Hematopoietic multipotent progenitor cell treated with erythropoietin and hydrocortisone succinate and interleukin-3 and kit ligand, for 17 days (in vitro differentiated cells): Measurements from ENCODE around the gene ART3.
"Not testable (repeated sequence)": the region's sequence is repeated elsewhere in the genome, so short reads cannot be mapped to it uniquely, and the experiment has no call there.

Source experiments
- DNase-seq: peaks from one replicate; pipeline ENCODE4 v3.0.0-alpha.2; 2015; ENCODE audit warnings: low spot score

Gene ART3

DNA sequence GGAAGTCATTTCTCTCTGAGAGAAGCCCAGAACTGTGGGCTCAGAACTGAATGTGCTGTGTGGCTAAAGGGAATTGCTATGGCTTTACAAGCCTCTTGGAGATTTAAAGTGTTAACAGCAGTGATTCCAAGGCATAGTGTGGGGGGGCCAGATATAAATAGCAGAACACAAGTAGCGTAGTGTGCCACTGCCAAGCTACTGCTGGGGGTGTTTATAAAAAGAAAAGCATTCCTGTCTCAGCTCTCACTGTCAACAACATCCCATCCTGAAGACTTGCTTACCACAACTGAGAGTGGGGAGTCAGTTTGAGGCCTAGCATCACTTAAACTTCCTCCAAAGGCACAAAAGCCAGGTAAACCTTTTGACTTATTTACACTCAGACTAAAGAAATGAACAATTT lies at the start of gene ART3:
ART3 (plus strand) TSS at position 242 of the 400 bp plus-strand sequence. CDS start 1,181 bp downstream, outside the sequence.
- no peak for DNase-seq

DNA sequence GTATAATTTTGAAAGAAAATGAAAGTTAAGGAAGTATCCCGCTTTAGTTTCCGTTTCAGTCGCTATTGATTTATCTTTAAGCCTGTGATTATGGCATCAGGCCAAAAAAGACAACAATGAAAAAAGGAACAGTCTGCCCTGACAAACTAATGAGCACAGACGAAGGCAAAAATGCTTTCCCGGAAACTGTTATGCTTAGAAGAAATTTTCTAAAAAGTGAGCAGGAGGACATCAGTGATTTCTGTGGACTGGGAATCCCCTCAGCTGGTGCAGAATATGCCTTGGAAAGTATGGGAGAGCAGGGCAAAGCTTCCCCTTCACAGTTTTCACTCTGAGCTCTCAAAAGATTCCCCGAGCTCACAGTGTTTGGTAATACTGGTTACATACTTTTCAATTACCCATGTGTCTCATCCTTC lies 46.2 kb upstream of the ART3 start:
- DNase-seq: no peak

DNA sequence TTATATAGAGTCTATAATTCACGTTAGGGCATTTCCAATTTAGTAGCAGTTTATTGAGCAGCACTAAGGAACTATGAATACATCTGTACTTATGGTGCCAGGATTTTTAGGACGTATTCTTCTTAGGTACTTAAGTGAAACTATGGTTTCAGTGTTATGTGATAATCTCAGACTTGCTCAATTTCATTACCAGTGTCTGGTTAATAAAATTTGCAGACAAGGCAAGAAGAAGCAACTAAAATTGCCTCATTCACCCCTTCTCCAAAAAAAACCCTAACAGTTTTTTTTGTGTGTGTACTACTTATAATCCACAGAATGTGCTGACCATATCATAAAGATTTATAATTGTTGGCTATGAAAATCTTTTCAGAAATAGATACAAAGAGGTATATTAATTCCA lies 45.2 kb upstream of the ART3 start:
- DNase-seq: no peak

DNA sequence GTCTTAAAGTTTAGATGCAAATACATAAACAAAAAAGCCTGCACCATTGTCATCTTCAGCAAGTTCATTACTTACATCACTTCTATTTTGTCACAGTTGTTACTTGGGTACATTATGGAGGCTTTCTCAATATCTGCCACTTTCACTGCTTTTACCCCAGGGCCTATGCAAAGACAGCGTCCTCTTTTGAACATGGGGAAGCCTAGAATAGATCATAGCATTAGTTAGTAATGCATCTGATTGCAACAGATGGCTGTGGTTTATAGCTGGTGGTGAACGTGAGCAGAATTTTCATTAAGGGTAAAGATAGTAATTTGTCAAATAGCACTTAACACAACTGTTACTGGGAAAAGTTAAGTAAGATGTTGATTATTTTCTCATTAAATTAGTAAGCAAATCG lies 39.4 kb upstream of the ART3 start:
- DNase-seq: no peak

DNA sequence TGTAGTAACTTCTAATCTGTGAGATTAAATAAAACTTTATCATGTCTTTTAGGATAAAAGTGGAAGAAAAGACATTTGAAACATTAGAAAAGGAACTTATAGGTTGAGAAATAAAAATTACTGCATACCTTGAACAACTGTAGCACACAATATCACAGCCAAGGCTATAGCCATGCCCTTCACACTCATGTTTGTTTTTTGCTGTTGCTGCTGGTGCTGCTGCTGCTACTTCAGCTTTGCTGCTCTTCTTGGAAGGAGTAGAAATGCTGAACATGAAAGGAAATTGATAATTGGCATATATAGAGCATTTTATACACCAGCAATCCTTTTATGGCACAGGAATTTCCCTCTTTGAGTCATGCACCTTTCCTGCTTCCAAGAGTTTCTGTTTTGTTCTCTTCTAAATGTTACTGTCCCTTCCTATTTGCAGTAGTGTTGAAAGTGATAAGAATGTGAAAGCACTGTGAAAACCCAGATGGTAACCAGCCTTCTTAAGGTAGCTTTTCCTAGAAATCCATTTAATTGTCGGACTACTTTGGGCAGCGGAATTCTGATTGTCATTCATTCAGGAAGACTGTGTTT lies 38.6 kb upstream of the ART3 start, which contains the start of gene CXCL11:
CXCL11 (minus strand) TSS at position 272 of the 582 bp plus-strand sequence; CDS start at position 189, 83 bp downstream.
- no peak for DNase-seq

DNA sequence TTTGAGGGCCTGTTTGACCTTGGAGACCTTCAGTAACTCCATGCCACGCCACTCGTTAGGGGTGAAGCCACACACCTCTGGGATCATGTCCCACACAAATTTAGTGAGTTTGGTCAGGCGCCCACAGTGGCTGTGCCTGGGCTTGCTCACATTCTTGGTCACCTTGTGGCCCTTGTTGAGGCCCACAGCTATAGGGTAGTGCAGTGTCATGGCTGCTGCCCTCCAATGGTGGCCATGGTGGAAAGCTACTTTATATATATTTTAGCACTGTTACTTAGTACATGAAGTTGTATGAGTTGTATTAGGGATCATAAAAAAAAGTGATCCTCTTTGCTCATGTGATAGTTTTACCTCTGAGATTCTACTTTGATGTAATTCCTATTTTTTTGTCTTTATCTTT lies 37.7 kb upstream of the ART3 start:
- DNase-seq: no peak

DNA sequence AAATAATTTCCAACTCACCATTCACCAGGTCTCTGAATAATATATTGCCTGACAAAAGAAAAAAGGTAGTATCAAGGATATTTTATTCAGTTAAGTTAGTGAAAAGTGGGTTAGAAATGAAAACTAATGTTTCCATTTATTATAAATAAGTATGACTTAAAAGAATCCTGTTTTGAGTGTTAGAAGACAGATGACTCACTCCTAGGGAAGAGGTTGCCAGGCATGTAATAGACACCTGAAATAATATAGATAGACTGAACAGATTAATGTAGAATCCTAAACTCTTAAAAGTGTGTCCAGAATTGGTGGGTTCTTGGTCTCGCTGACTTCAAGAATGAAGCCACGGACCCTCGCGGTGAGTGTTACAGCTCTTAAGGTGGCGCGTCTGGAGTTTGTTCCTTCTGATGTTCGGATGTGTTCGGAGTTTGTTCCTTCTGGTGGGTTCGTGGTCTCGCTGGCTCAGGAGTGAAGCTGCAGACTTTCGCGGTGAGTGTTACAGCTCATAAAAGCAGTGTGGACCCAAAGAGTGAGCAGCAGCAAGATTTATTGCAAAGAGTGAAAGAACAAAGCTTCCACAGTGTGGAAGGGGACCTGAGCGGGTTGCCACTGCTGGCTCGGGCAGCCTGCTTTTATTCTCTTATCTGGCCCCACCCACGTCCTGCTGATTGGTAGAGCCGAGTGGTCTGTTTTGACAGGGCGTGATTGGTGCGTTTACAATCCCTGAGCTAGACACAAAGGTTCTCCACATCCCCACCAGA lies 32.1 kb upstream of the ART3 start:
- not testable (repeated sequence) for DNase-seq

- not testable (repeated sequence) for DNase-seq
These were observed 31.2 kb upstream of the ART3 start for GRCh38 chr4:76043306-76043705.

- not testable (repeated sequence) for DNase-seq
These were observed 29.8 kb upstream of the ART3 start for GRCh38 chr4:76044686-76045085.

DNA sequence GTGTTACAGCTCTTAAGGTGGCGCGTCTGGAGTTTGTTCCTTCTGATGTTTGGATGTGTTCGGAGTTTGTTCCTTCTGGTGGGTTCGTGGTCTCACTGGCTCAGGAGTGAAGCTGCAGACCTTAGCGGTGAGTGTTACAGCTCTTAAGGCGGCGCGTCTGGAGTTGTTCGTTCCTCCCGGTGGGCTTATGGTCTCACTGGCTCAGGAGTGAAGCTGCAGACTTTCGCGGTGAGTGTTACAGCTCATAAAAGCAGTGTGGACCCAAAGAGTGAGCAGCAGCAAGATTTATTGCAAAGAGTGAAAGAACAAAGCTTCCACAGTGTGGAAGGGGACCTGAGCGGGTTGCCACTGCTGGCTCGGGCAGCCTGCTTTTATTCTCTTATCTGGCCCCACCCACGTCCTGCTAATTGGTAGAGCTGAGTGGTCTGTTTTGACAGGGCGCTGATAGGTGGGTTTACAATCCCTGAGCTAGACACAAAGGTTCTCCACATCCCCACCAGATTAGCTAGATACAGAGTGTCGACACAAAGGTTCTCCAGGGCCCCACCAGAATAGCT lies 24.6 kb upstream of the ART3 start:
- DNase-seq: not testable (repeated sequence)

DNA sequence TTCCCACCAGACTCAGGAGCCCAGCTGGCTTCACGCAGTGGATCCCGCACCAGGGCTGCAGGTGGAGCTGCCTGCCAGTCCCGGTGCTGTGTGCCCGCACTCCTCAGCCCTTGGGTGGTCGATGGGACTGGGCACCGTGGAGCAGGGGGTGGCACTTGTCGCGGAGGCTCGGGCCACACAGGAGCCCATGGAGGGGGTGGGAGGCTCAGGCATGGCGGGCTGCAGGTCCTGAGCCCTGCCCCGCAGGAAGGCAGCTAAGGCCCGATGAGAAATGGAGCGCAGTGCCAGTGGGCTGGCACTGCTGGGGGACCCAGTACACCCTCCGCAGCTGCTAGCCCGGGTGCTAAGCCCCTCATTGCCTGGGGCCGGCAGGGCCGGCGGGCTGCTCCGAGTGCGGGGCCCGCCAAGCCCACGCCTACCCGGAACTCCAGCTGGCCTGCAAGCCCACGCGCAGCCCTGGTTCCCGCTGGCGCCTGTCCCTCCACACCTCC lies 23.9 kb upstream of the ART3 start:
- DNase-seq: not testable (repeated sequence)

DNA sequence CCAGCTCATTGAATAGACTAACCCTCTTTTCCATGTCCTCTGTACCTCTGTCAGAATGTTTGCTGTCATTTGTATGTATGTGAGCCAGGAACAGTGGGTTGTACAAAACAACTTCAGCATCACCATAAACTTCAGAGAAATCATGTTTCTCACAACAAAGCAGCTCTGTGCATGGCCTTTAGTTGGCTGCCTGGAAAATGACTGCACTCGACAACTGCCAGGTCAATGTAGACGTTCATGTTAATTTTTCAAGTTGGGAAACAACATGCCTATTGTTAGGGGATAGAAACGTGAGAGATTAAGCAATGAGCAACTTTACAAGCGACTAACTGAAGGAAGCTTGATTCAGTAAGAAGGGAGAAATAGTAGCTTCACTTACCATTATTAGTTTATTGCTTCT lies 20.8 kb upstream of the ART3 start:
- no peak for DNase-seq

DNA sequence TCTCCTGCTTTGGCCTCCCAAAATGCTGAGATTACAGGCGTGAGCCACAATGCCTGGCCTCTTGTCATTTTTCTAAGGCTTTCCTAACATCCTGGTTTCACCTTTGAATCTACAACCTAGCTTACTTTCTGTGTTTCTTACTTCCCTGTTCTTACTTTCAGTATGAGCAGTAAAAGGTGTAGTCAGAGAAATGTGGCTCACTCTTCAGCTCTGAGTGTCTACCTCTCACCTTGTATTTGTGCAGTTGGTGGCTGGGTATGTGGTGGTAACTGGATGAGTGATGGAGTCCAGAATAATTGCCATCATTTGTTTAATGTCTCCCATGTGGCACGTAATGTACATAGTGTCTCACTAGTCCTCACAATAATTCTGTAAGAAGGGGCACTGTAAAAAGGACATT lies 19.5 kb upstream of the ART3 start:
- no peak for DNase-seq

- DNase-seq: no peak
These were observed 19.1 kb upstream of the ART3 start for GRCh38 chr4:76055421-76055820.

- no peak for DNase-seq
These were observed 16.2 kb upstream of the ART3 start for GRCh38 chr4:76058302-76058701.

- DNase-seq: no peak
These were observed 15.6 kb upstream of the ART3 start for GRCh38 chr4:76058888-76059426.

- no peak for DNase-seq
These were observed 14.8 kb upstream of the ART3 start for GRCh38 chr4:76059750-76060149.

GRCh38 chr4:76060506-76060905 lies 14.0 kb upstream of the ART3 start:
- DNase-seq: no peak

DNA sequence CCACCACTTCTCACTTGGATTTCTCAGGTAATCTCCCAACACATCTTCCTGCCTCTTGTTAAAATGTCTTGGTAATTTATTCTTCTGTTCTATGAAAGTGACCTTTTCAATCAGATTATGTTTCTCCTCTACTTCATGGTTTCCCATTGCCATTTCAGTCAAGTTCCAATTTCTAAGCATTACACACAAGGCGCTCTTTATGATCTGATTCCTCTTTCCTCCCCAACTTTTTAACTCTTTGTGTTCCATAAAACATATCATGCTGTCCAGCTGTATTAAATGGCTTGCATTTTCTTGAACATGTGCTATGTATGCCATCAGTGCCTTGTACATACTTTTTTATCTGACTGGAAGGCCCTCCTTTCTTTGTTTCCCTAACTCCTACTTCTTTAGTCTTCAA lies 13.1 kb upstream of the ART3 start:
- no peak for DNase-seq

DNA sequence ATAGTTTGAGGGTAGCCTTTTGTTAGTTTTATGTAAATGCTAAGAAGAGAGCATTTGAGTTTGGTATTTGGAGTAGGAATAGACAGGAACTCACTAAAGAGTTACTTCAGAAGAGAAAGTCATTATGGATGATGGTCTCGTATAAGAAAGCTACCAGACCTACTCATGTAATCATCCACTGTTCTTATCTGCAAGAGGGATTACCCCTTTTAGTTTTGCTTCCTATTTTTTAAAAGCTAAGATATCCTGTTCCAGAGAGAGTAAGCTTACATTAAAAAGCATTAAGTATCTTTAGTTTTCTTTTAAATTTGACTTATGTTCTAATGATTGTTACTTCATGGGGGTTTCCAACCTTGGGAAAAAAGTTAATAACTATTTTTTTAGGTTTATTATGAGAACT lies 12.5 kb upstream of the ART3 start:
- no peak for DNase-seq

- DNase-seq: no peak
These were observed 8.0 kb upstream of the ART3 start for GRCh38 chr4:76066546-76066945.

DNA sequence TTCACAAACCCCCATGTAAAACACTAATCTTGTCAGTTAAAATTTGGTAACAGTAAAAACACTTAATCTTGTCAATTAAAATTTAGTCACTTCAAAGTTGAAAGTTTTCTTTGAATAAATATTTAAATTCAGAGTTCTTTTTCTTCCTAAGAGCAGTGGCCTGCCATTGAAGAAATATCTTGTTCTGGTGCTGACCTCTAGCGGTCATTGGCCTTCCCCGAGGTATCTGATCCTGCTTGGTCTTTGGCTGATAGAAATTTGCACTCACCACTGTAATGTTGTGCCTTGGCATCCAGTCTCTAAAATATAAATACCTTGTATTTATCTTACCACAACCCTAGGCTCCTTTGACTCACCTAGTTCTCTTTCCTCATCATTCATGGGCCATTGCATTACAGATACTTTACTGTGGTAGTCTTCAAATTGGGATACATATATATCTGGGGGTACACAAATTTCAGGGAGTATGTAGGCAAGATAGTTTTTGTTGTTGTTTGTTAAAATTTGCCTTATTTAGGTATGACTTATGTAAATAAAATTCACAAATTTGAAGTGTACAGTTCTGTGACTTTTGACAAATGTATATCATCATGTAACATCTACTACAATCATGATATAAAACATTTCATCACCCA lies 6.7 kb upstream of the ART3 start:
- DNase-seq: peak; percentile 66
